ENCODE measurements around the gene RPS27.
"Not testable (repeated sequence)": the region's sequence is repeated elsewhere in the genome, so short reads cannot be mapped to it uniquely, and the experiment has no call there.

RPS27 gene

DNA sequence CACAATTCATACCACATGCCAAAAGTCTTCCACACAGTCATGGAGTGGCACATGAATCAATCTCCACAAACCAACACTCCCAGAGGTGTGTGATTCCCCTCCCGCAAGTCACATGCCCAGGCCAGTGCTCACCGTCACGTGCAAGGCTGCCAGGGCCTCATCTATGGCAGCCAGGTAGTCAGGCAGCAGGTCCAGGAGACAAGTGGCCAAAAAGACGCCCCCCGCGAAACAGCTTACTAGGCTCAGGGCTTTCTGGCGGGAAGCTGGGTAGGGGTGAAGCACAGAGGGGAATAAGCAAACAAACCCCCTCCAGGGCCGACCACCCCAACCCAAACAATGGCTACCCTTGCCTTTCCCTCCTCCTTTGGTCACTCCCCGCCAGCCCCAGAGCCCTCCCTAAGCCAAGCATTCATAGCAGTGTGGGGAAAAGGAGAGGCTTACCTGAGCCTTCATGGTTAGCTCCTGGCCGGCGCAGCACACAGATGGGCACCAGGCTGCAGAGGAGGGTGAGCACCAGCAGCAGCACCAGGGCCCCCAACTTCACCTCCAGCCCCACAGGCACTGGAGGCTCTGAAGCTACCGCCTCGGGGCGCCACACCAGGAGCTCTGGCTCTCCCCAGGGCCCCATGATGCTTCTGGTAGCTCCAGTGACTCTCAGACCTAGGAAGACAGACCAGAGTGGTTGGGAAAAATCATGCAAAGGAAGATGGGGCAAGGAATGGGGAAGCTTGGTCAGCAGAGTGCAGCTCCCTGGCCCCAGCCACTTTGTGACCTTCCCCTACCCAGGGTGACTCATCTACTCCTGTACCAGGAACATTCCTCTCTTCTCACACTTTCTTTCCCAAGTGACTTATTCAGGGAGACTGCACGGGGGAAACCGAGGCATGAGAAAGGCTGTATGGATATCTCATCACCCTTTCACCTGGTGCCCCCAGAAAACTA lies 28.2 kb upstream of the RPS27 start:
- no peak for FAIRE-seq

DNA sequence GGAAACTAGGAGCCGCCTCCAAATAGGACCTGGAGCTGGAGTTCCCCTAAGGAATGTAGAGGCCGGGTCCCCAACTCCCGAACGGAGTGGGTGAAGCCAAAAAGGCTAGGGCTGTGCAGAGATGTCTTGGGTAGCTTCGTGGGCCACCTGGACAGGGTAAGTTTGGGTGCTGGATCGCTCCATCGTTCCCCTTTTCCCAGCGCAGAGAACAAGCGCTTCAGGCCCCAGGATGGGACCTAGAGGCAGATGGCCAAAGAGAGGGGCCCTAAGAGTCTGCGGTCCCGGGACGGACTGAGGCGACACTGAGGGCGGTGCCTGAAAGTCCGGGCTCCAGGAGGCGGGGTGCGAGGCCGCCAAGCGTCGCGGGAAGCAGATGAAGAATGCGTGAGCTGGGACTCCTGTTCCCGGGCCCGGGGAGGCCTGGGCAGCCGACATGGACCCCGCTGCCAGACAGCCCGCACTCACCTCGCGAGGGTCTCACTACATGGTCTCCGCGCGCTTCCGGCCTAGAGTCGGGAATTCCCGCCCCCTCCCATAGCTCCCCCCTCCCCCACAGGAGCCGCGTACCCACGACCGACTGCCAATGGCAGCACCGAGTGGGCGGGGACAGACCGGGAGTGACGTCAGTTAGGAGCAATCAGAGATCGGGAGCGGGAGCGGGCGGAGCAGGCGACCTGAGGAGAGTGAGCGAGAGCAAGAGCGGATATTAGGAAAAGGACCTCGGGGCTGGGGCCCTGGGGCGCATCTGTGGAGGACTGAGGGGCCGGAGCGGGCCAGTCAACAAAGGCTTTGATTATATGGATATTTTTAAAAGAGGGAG lies 27.3 kb upstream of the RPS27 start, which contains the start of gene SLC39A1:
Gene SLC39A1, minus strand, starts transcription at position 508 of the 820 bp plus-strand sequence. CDS start 822 bp downstream, outside the sequence.
- no peak for FAIRE-seq

GRCh38 chr1:153963850-153964331 lies 26.7 kb upstream of the RPS27 start:
- FAIRE-seq: no peak

- no peak for FAIRE-seq
Measured at GRCh38 chr1:153967107-153967999, 23.2 kb upstream of the RPS27 start, which contains the start of gene CREB3L4. Gene CREB3L4 (plus strand): TSS chr1:153967902. CDS start chr1:153968526, 624 bp downstream.

GRCh38 chr1:153968000-153968363 lies 22.6 kb upstream of the RPS27 start:
- no peak for FAIRE-seq

DNA sequence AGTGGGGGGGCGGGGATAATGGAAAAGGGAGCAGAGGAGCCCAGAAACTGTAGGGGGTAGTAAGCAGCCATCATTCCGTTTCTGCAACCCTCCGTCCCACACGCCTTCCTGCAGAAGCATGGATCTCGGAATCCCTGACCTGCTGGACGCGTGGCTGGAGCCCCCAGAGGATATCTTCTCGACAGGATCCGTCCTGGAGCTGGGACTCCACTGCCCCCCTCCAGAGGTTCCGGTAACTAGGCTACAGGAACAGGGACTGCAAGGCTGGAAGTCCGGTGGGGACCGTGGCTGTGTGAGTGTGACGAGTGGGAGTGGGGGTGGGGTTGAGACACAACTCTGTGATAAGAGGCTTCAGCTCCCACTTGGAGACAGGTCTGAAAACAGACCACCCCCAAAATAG lies 22.2 kb upstream of the RPS27 start:
- no peak for FAIRE-seq

DNA sequence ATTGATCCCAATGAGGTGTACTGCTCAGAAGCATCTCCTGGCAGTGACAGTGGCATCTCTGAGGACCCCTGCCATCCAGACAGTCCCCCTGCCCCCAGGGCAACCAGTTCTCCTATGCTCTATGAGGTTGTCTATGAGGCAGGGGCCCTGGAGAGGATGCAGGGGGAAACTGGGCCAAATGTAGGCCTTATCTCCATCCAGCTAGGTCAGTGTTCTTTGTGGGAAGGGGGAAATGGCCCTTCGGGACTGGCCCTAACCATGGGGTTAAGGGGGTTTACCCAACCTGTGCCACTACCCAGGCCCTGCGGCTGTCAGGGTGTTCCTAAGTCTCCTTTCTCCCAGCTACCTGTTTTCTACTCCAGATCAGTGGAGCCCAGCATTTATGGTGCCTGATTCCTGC lies 21.6 kb upstream of the RPS27 start:
- FAIRE-seq: no peak

- no peak for FAIRE-seq
Measured at GRCh38 chr1:153970346-153970745, 20.2 kb upstream of the RPS27 start.

GRCh38 chr1:153973071-153973470 lies 17.5 kb upstream of the RPS27 start:
- FAIRE-seq: no peak

- no peak for FAIRE-seq
Measured at GRCh38 chr1:153973525-153973924, 17.0 kb upstream of the RPS27 start.

DNA sequence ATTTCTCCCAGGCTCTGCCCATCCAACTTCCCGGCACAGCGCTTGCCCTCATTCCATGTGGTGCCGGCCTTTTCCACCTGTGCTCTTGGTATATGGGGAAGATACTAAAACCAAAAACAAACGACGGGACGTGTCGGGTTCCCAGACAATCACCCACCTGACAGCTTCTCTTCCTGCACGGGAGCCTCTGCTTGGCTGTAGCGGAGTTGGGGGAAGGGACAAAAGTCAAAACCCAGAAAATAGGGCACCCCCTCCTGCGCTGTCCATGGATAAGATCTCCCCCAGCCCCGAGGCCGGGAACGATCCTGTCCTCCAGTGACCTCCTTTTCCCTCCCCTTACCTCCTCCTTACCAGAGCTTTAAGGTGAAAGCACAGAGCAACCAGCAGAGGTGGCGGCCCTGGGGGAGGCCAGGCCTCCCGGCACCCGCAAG lies 13.7 kb upstream of the RPS27 start:
- no peak for FAIRE-seq

GRCh38 chr1:153977250-153978240 lies 13.0 kb upstream of the RPS27 start, which contains the start of gene JTB:
Gene JTB (minus strand): TSS chr1:153977674. CDS start chr1:153977252, 422 bp downstream.
- FAIRE-seq: no peak

DNA sequence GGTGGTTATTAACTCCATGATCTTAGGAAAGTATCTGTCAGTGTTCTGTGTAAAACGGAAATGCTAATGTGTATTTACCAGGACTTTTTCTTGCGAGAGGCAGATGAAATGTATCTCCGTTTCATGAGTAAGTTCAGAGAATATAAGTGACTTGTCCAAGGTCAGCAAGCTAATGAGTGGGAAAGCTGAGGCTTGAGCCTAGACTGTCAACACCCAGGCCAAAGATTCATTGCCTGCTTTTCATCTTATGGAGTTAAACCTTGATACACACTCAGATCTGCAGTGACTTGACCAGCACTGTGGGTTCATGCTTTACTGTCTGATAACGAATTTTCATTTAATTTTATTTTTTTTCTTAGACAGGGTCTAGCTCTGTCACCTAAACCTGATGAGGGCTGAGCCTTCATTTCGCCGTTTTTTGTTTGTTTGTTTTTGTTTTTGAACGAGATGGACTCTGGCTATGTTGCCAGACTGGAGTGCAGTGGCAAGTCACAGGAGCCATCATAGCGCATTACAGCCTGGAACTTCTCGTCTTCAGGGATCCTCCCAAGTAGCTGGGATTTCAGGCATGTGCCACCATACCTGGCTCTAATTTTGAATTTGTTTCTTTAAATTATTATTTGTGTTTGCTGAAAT lies 12.2 kb upstream of the RPS27 start:
- no peak for FAIRE-seq

- not testable (repeated sequence) for FAIRE-seq
Measured at GRCh38 chr1:153979091-153979490, 11.5 kb upstream of the RPS27 start.

- FAIRE-seq: not testable (repeated sequence)
Measured at GRCh38 chr1:153981735-153982134, 8.8 kb upstream of the RPS27 start.

GRCh38 chr1:153984123-153984894 lies 6.3 kb upstream of the RPS27 start:
- FAIRE-seq: no peak

- FAIRE-seq: no peak
Measured at GRCh38 chr1:153985341-153985912, 5.1 kb upstream of the RPS27 start.

DNA sequence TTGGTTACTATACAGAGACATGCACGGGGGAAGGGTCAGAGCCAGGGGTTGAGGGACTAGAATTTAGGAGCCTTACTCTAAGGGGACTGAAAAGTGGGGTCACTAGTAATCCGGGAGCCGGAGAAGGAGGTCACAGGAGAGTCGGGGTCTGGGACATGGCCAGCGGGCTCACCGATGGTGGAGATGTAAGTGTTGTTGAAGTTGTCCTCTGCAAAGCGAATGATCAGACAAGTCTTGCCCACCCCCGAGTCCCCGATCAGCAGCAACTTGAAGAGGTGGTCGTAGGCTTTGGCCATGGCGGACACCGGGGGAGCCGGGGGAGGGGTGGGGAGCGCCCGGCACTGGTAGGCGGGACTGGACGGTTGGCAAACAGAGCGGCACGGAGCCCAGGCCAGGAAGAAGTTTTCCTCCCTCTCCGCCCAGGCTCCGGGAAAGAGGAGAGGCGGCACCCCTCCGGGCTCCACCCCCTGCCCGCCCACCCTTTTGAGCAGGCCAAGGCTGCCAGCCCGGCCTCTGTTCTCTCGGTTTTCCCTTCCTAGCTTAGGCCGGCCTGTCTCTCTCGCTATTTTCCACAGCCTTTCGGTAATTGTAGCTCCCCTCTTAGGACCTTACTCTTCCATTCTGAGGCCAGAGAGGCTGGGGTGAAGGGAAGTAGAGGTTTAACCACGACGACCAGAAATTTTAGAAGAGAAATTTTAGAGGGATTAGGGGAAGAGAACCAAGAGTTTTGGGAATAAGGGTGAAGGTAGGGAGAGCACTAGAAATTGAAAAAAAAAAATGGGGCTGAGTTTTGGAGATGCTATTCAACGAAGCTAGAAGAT lies 4.4 kb upstream of the RPS27 start, which contains the start of gene RAB13:
Gene RAB13, minus strand, starts transcription at position 399 of the 821 bp plus-strand sequence. Its CDS starts 103 bp downstream, at position 296.
- FAIRE-seq: no peak
